Stimulated activated naive CD8-positive, alpha-beta T cell treated with anti-CD3 and anti-CD28 coated beads, Interleukin-15, Interleukin-2, amounts not matched to agents 100 U/mL and 50 U/mL, for 24 hours (primary cell): ENCODE results near the gene EIF2S3B.

ENCODE experiments used
- ATAC-seq: fragments of 150-1000 bp; cut with Tn5 transposase; one replicate; pipeline ENCODE4 v1.10.0; 2021
- DNase-seq: peaks from one replicate; pipeline ENCODE4 v3.0.0; 2021

The EIF2S3B gene

DNA sequence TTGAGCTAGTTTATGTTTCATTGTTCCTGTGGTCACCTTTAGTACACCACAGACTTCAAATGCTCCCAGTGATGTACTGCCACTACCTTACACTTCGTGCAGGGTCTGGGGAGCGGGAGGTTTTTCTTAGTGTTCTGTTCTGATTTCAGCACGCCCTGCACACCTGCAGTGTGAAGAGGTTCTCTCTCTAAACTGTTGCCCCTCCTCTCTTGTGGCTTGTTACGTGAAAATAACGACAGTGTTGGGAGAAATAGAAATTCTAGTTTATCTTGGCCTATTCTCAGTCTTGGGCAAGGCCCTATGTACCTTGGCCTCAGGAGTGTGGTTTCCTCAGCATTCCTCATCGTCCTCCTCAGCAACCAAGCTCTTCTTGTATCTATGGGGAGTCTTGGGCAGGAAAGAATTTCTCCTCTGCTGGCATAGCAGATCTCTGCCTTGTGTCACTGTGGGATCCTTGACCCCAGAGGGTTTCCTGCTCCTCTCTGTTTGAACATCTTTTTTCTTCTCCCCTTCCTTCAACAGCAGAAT lies 48.6 kb downstream of the EIF2S3B start:
- DNase-seq (peak; percentile 49), ATAC-seq (peak; percentile 44)

DNA sequence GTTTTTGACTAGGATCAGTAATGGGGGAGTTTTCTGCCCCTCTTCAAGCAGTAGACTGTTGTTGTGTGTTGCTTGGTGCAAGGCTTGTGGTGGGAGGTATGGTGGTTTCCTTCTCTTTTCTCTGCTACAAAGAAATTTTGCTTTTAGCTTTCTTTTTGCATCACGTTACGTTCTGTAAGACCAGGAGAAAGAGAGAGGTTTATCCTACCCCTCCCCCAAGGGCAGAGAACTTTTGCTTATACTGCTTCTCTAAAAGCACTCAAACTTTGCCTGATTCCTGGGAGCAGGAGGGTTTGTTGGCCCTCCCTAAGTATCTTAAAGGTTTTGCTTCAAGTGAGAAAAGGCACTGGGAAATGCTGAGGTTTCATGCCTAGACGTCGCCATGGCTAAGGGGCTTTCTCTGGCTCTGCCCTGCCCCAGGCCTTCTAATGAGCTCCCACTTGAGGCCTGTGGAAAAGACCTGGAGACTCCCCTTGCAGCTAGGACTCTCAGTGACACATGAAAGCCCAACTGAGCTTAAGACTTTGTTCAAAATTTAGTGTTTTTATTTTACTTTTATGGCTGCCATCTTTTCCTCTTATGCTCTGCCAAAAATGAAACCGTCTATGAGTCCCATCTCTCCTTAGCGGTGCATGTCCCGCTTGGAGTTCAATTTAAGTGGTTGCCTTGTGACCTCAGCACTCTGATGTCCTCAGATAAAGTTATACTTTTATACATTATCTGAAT lies 49.2 kb downstream of the EIF2S3B start:
- DNase-seq (peak; percentile 51), ATAC-seq (peak; percentile 16)

DNA sequence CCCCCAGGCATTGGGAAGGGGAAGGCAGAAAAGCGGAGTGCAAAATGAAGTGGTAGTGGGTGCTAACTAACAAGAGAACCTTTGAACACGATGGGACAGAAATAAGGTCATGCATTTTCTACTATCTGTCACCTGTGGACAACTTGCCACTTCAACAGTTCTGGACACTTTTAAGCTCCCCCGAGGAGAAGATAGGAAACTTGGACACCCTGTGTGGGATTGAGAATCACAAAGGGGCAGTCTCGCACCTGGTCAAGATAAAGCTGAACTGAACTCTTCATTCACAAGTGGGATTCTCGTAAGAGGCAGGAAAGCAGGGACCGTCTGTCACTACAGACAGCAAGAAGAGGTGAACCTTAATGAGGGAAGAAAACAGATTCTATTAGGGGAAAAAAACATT lies 51.6 kb downstream of the EIF2S3B start:
- DNase-seq (no peak), ATAC-seq (no peak)

DNA sequence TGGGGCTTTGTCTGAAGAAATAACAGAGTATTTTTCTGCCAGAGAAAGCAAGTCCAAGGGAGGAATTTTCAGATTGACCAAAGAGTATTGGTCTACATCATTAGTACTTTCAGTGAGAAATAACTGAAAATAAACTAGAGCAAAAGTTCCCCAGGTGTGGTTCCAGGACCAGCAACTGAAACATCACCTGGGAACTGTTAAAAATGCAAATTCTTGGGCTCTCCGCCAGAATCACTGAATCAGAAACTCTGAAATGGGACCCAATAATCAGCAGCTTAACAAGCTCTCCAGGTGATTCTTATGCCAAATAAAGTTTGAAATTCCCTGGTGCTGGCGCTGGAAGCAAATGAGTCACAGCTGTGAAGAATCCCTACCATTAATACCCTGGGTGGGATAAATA lies 52.1 kb downstream of the EIF2S3B start:
- ATAC-seq (no peak), DNase-seq (no peak)
